ENCODE measurements around the gene LCK. TPM values are rescaled to one million over a fixed set of nuclear protein-coding genes. Genes with fewer than 3 reads are reported as not detected.

LCK gene
- total and polyA plus RNA-seq, 2 of the 8 experiments (the other 6 are each of a cell fraction or from before 2014, with no cell fraction given), result 75.3 to 122 TPM

DNA sequence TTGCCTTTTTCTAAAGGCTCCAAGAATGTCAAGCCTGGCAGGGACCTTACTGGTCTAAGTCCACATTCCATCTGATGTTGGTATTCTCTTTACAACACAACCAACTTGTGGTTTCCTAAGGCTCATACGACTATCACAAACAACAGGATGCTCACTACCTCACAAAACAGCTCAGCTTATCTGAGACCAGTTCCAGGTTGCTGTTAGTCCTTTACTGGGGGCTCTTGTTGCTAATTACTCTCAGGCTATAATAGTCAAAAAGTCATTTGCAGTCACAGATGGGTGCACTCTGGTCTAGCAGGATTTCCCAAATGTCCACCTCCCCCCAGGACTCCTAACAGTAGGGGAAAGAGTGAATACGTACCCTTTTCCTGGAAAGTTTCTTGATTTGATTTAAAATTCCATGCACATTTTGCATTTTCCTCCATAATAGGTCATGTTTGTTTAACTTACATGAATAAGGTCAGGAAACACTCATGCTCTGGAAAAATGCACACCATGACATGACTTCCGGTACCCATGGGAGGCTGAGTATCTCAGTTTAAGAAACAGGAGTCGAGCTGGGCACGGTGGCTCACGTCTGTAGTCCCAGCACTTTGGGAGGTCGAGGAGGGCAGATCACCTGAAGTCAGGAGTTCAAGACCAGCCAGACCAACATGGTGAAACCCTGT, 16.0 kb downstream of the LCK start:
- FAIRE-seq (no peak), DNase-seq (ENCODE audit: low read depth in 1 of 2, low spot score in 2 of 2) (no peak)
- H3K9me3 ChIP-seq (ENCODE audit: insufficient read depth in 2 of 2, low read depth in 1 of 2, low read length in 1 of 2), result no peaks in the 10 kb centered on the region
- no peak overlapping the region for H2BK5ac ChIP-seq (ENCODE audit: low read depth, low read length)
- no peak overlapping the region for H3K9ac ChIP-seq (replicated peaks in 1 of 4; ENCODE audit: extremely low read depth in 1 of 4, low read depth in 3 of 4, low read length in 3 of 4)
- no peak overlapping the region for H2BK15ac ChIP-seq (ENCODE audit: low read length)
- no peak overlapping the region for H2BK120ac ChIP-seq (replicated peaks; ENCODE audit: low read depth, low read length)
- no peak overlapping the region for H4K8ac ChIP-seq (ENCODE audit: extremely low read depth, insufficient read depth, low read length)
- peaks cover 0 to 3% (median 2%) of the 10 kb centered on the region in 4 experiments; a peak in 3 of 7 replicates for H3K4me1 ChIP-seq (replicated peaks in 1 of 4; ENCODE audit: control insufficient read depth in 3 of 4, insufficient read depth in 4 of 4, low read length in 3 of 4)
- ChIA-PET CTCF (ENCODE audit: partially characterized antibody) (no interaction called here), POLR2A (ENCODE audit: partially characterized antibody) (no interaction called here)
- no peak overlapping the region for H2AK5ac ChIP-seq (ENCODE audit: low read depth, low read length)
- H4K91ac ChIP-seq (replicated peaks; ENCODE audit: insufficient read length, low read length), result no peak overlapping the region
- no peak overlapping the region for H3K27ac ChIP-seq (ENCODE audit: low read depth, low read length)
- no peak overlapping the region for H2BK20ac ChIP-seq (ENCODE audit: low read length)
- H3K79me1 ChIP-seq (ENCODE audit: low read depth, low read length), result no peaks in the 10 kb centered on the region
- no peaks in the 10 kb centered on the region for H3K79me2 ChIP-seq (ENCODE audit: control insufficient read depth in 1 of 2, insufficient read depth in 2 of 2, low read length in 2 of 2)
- H3K27me3 ChIP-seq (replicated peaks in 1 of 4; ENCODE audit: control insufficient read depth in 3 of 4, extremely low read depth in 1 of 4, insufficient read depth in 3 of 4, low read length in 3 of 4), result no peaks in the 10 kb centered on the region
- H3K4me3 ChIP-seq (ENCODE audit: extremely low read depth in 1 of 4, insufficient read depth in 2 of 4, low read depth in 3 of 4, low read length in 4 of 4), result no peak overlapping the region
- H3K4ac ChIP-seq (replicated peaks; ENCODE audit: insufficient read length, low read depth, low read length), result no peak overlapping the region
- no peak overlapping the region for H3K4me2 ChIP-seq (ENCODE audit: insufficient read depth in 1 of 2, low read depth in 2 of 2, low read length in 2 of 2)
- H3K18ac ChIP-seq (ENCODE audit: extremely low read depth, low read length), result no peak overlapping the region
- no peaks in the 10 kb centered on the region for H3K23me2 ChIP-seq (ENCODE audit: low read depth, low read length)
- no peak overlapping the region for H3K14ac ChIP-seq (ENCODE audit: insufficient read length)
- no peak overlapping the region for H3K23ac ChIP-seq (ENCODE audit: insufficient read length)
- no peak overlapping the region for H4K5ac ChIP-seq (ENCODE audit: insufficient read length, low read depth, low read length)
- no peaks in the 10 kb centered on the region for H4K20me1 ChIP-seq (replicated peaks in 1 of 2; ENCODE audit: control insufficient read depth in 1 of 2, insufficient read depth in 2 of 2, low read length in 2 of 2)
- no peak overlapping the region for H2AFZ ChIP-seq (ENCODE audit: low read length)
- no peak overlapping the region for H2BK12ac ChIP-seq (ENCODE audit: low read depth, low read length)
- 92% methylated on average over 7 of the region's 7 CpGs; no CpG with 5 or more reads in 1 of the 2 experiments for WGBS, 2 experiments (ENCODE audit: extremely low coverage in 1 of 2, insufficient coverage in 1 of 2, insufficient read length in 1 of 2, insufficient replicate concordance in 2 of 2, low coverage in 1 of 2, low lambda C conversion rate in 2 of 2, missing lambda C conversion rate in 1 of 2)
- H3K36me3 ChIP-seq (ENCODE audit: control insufficient read depth in 2 of 4, insufficient read depth in 4 of 4, low read length in 3 of 4), result no peaks in the 10 kb centered on the region
- no peak overlapping the region for H3K56ac ChIP-seq (replicated peaks; ENCODE audit: insufficient read length, low read depth, low read length)
- TF ChIP-seq MAFK (IDR thresholded peaks at IDR 0.05; ENCODE audit: low read depth, low read length) (no peak), BCL11A (IDR thresholded peaks at IDR 0.05; ENCODE audit: low read depth in 2 of 2, low read length in 2 of 2) (no peak), SIX5 (IDR thresholded peaks at IDR 0.05; ENCODE audit: low read depth, low read length) (no peak), GTF2F1 (IDR thresholded peaks at IDR 0.05; ENCODE audit: borderline replicate concordance, low read depth, low read length) (no peak), RAD21 (IDR thresholded peaks at IDR 0.05 in 1 of 2, conservative IDR thresholded peaks at IDR 0.05 in 1 of 2; ENCODE audit: low read depth in 2 of 2, low read length in 2 of 2) (no peak), GABPA (IDR thresholded peaks at IDR 0.05; ENCODE audit: borderline replicate concordance, insufficient read depth, low read length) (no peak), JUN (IDR thresholded peaks at IDR 0.05; ENCODE audit: low read depth, low read length) (no peak), RNF2 (IDR thresholded peaks at IDR 0.05; ENCODE audit: borderline replicate concordance, low read depth, low read length, missing control alignments, poor library complexity, severe bottlenecking) (no peak), MAX (IDR thresholded peaks at IDR 0.05) (no peak), EZH2 (IDR thresholded peaks at IDR 0.05; ENCODE audit: low read depth, low read length, severe bottlenecking) (no peak), YY1 (IDR thresholded peaks at IDR 0.05; ENCODE audit: low read depth, low read length) (no peak), ZNF274 (IDR thresholded peaks at IDR 0.05; ENCODE audit: borderline replicate concordance, extremely low read depth, low read length) (no peak), BACH1 (IDR thresholded peaks at IDR 0.05; ENCODE audit: low read length) (no peak)
